ENCODE results near the gene TMED10.
A peak's percentile ranks its signal among the peaks of the same experiment; 100 is the strongest.

Gene TMED10

GRCh38 chr14:75090353-75090752, 86.1 kb downstream of the TMED10 start:
- H3K79me2 ChIP-seq (ENCODE audit: insufficient read depth, low read depth) = no peaks in the 10 kb centered on the region
- no peak for TF ChIP-seq CTCF (conservative IDR thresholded peaks at IDR 0.05; ENCODE audit: low read depth, low read length)
- H3K9ac ChIP-seq = no peak overlapping the region
- no peak overlapping the region for H3K4me3 ChIP-seq (IDR thresholded peaks at IDR 0.05; ENCODE audit: insufficient read depth, low read depth, low read length)
- H3K27ac ChIP-seq = no peak overlapping the region
- no peak overlapping the region for H2AFZ ChIP-seq (ENCODE audit: low read depth)
- H3K4me1 ChIP-seq (ENCODE audit: low read depth, poor library complexity, severe bottlenecking) = no peaks in the 10 kb centered on the region
- no peak overlapping the region for H3K4me2 ChIP-seq
- no peaks in the 10 kb centered on the region for H4K20me1 ChIP-seq (ENCODE audit: insufficient read depth)
- H3K27me3 ChIP-seq (ENCODE audit: insufficient read depth, low read depth) = no peaks in the 10 kb centered on the region
- H3K36me3 ChIP-seq (ENCODE audit: insufficient read depth) = no peaks in the 10 kb centered on the region

GRCh38 chr14:75088566-75089373, 87.6 kb downstream of the TMED10 start:
- Histone ChIP-seq H3K27me3 (ENCODE audit: insufficient read depth, low read depth) (no peaks in the 10 kb centered on the region), H3K36me3 (ENCODE audit: insufficient read depth) (no peaks in the 10 kb centered on the region), H4K20me1 (ENCODE audit: insufficient read depth) (no peaks in the 10 kb centered on the region), H2AFZ (ENCODE audit: low read depth) (no peak overlapping the region), H3K4me1 (ENCODE audit: low read depth, poor library complexity, severe bottlenecking) (no peaks in the 10 kb centered on the region), H3K4me3 (IDR thresholded peaks at IDR 0.05; ENCODE audit: insufficient read depth, low read depth, low read length) (no peak overlapping the region), H3K27ac (no peak overlapping the region), H3K79me2 (ENCODE audit: insufficient read depth, low read depth) (no peaks in the 10 kb centered on the region), H3K9ac (no peak overlapping the region), H3K4me2 (no peak overlapping the region)
- TF ChIP-seq CTCF (conservative IDR thresholded peaks at IDR 0.05; ENCODE audit: low read depth, low read length) = peak; percentile 74

GRCh38 chr14:75088153-75088552, 88.3 kb downstream of the TMED10 start:
- Histone ChIP-seq H3K27me3 (ENCODE audit: insufficient read depth, low read depth) (no peaks in the 10 kb centered on the region), H3K36me3 (ENCODE audit: insufficient read depth) (no peaks in the 10 kb centered on the region), H3K4me2 (no peak overlapping the region), H3K4me1 (ENCODE audit: low read depth, poor library complexity, severe bottlenecking) (no peaks in the 10 kb centered on the region), H3K79me2 (ENCODE audit: insufficient read depth, low read depth) (no peaks in the 10 kb centered on the region), H3K4me3 (IDR thresholded peaks at IDR 0.05; ENCODE audit: insufficient read depth, low read depth, low read length) (no peak overlapping the region), H3K9ac (no peak overlapping the region), H2AFZ (ENCODE audit: low read depth) (no peak overlapping the region), H4K20me1 (ENCODE audit: insufficient read depth) (no peaks in the 10 kb centered on the region), H3K27ac (no peak overlapping the region)
- TF ChIP-seq CTCF (conservative IDR thresholded peaks at IDR 0.05; ENCODE audit: low read depth, low read length) = no peak

GRCh38 chr14:75084513-75084912, 91.9 kb downstream of the TMED10 start:
- TF ChIP-seq CTCF (conservative IDR thresholded peaks at IDR 0.05; ENCODE audit: low read depth, low read length) = no peak
- H3K9ac ChIP-seq = no peak overlapping the region
- no peak overlapping the region for H3K27ac ChIP-seq
- H3K4me3 ChIP-seq (IDR thresholded peaks at IDR 0.05; ENCODE audit: insufficient read depth, low read depth, low read length) = no peak overlapping the region
- H3K79me2 ChIP-seq (ENCODE audit: insufficient read depth, low read depth) = no peaks in the 10 kb centered on the region
- H4K20me1 ChIP-seq (ENCODE audit: insufficient read depth) = no peaks in the 10 kb centered on the region
- H3K4me1 ChIP-seq (ENCODE audit: low read depth, poor library complexity, severe bottlenecking) = no peaks in the 10 kb centered on the region
- H3K36me3 ChIP-seq (ENCODE audit: insufficient read depth) = no peaks in the 10 kb centered on the region
- H3K27me3 ChIP-seq (ENCODE audit: insufficient read depth, low read depth) = no peaks in the 10 kb centered on the region
- H2AFZ ChIP-seq (ENCODE audit: low read depth) = no peak overlapping the region
- no peak overlapping the region for H3K4me2 ChIP-seq
